Body of pancreas (tissue), 4 donors: ENCODE results near the gene TRIM3.

Experiments
- CTCF ChIP-seq, 7 experiments: fragments of 450-650 bp in 4 of 7; fragments of 200-600 bp in 3 of 7; sonication (generic) in 3 of 7; IDR thresholded peaks; one replicate each; pipeline ENCODE4 v1.5.1; 2016 to 2019; ENCODE audit warnings: antibody characterized with exemption in 7 of 7
- POLR2A ChIP-seq, 3 donors: fragments of 450-650 bp; IDR thresholded peaks; one replicate each; pipeline ENCODE4 v1.6.1; 2016; ENCODE audit warnings: antibody characterized with exemption in 3 of 3, mild to moderate bottlenecking in 2 of 3

DNA sequence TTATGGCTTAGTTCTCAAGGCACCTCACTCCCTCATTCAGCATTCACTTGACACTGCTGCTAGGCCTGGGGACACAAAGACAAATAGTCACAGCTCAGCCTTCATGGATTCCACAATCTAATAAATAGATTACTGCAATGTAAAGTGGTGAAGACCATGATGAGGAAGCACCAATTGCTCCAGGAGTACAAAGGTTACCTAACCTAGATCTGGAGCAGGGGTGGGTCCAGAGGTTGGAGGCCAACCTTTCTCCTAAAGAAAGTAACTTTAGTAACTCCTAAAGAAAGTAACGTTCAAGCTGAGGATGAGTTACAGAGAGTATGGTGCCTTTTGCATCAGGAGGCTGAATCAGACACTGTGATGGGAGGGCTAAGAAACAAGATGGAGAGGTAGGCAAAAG is 4.1 kb downstream of the TRIM3 start:
- TF ChIP-seq POLR2A (IDR thresholded peaks at IDR 0.05) (no peak), CTCF (IDR thresholded peaks at IDR 0.05) (no peak)
